ENCODE data around the gene TLL2.

TLL2 gene

DNA sequence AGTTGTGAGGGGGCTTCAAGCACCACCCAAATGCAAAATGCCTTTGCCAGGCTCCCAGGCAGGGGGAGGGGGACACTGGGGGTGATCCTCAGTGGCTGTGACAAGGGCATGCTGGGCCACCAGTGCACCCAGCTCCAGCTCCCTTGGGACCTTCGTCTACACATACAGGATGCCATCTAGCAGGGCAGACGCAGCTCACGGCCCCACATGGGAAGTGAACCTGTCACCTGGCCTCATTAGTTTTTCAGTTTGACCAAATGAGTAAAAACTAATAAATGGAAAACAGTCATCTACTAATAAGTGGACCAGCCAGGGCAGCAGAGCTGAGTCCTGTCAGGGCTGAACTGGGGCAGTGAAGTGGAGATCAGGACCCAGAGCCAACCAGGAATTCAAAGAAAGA, 50.2 kb downstream of the TLL2 start:
- DNase-seq (ENCODE audit: low read depth in 2 of 2), result no peak

GRCh38 chr10:96462606-96463151, 51.0 kb downstream of the TLL2 start:
- no peak for DNase-seq (ENCODE audit: low read depth in 2 of 2)

DNA sequence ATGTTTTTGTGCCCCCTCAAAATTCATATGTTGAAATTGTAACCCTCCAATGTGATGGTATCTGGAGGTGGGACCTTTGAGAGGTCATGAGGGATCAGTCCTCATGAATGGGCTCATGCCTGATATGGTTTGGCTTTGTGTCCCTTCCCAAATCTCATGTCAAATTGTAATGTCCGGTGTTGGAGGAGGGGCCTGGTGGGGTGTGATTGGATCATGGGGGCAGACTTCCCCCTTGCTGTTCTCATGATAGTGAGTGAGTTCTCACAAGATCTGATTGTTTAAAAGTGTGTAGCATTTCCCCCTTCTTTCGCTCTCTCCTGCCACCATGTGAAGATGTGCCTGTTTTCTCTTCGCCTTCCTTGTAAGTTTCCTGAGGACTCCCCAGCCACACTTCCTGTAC, 53.4 kb downstream of the TLL2 start:
- no peak for DNase-seq (ENCODE audit: low read depth in 2 of 2)

DNA sequence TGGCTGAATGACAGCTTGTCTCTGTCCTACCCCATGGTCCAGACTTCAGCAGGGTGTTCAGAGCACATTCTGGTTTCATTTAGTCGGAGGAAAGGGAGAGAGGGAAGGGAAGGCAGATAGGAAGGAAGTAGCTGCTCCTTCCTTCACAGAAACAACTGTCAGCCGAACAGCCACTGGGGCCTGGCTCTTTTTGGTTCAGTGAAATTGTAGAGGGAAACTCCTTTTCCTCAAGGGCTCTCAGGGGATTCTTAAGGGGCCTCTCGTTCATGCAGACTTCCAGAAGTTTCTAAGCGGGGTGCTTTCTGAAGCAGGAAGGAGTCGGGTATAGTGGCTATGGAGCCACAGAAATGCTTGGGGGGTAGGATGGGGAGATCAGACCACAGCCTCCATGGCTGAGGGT, 56.4 kb downstream of the TLL2 start:
- no peak for DNase-seq (ENCODE audit: low read depth in 2 of 2)

DNA sequence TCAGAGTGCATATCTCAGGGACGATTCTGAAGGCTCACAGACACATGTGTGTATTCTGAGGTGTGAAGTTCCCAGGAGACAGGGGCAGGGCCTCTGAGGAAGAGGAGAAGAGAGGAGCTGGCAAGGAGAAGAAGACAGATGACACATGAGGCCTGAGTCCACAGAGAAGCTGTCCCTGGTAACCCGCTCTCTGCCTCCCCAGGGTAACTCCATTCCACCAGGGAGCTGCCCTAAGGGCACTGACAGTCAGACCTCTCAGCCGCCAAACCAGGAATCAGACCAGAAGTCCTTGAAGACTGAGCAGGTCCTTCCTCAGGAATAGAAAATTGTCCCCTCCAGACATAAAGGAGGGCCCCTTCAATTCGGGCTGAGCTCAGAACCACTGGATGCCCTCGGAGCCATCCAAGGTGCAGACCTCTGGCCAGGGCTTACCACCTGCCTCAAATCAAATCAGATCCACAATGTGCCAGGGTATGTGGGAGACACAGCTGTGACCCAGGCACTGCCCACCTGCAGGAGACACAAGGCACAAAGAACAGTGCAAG, 57.4 kb downstream of the TLL2 start:
- no peak for DNase-seq (ENCODE audit: low read depth in 2 of 2)

DNA sequence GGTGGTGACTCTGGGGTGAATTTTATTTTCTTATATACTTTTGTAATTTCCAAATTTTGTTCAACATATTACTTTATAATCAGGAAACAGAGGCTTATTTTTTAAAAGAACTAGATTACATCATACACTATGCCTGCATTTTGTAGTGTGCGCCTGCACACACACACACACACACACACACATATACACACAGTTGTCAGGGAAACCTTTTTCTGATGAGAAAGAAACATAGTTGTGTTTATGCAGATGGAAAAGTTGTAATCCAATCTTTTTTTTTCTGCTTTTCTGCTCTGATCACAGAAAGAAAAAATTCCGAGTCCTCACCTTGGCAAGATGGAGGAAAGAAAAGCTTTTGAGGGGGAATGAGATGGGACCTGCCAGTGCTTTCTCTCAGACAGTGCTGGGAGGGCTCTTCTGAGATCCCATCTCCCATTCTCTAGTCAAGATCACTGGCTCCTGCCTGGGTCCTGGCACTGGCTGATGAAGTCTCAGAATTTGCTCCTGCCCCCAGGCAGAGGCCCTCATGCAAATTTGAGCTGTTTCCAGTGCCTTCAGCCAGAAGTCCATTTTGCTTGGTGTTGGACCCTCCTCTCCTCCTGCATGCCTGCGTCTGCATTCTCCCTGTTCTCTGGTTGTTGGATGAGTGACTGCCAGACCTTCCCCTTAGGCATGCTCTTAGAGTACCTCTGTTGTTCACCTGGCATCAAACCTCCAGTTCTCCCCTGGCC, 59.7 kb downstream of the TLL2 start:
- DNase-seq (ENCODE audit: low read depth in 2 of 2), result no peak

GRCh38 chr10:96452494-96453153, 61.1 kb downstream of the TLL2 start:
- no peak for DNase-seq (ENCODE audit: low read depth in 2 of 2)

GRCh38 chr10:96450529-96451207, 63.1 kb downstream of the TLL2 start:
- no peak for DNase-seq (ENCODE audit: low read depth in 2 of 2)

- DNase-seq (ENCODE audit: low read depth in 2 of 2), result no peak
These were observed 65.2 kb downstream of the TLL2 start for GRCh38 chr10:96448558-96448957.

DNA sequence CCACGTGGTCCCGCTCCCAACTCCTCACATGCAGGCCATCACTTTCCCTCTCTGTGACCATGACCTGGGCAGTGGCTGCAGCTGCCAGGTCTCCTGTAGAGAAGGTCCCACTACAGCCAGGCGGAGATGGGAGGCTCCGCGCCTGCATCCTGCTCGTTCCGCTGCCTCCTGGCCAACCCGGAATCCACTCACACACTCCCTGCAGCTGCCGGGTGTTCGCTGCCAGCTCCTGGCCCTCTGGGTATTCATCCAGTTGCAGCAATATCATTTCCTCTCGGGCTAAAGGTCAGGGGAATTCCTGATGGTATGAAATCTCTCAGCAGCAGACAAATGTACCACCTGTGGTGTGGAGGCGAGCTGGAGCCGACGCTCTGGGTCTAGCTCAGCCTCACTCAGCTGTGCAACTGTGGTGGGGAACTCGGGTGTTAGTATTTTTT, 65.7 kb downstream of the TLL2 start:
- no peak for DNase-seq (ENCODE audit: low read depth in 2 of 2)

DNA sequence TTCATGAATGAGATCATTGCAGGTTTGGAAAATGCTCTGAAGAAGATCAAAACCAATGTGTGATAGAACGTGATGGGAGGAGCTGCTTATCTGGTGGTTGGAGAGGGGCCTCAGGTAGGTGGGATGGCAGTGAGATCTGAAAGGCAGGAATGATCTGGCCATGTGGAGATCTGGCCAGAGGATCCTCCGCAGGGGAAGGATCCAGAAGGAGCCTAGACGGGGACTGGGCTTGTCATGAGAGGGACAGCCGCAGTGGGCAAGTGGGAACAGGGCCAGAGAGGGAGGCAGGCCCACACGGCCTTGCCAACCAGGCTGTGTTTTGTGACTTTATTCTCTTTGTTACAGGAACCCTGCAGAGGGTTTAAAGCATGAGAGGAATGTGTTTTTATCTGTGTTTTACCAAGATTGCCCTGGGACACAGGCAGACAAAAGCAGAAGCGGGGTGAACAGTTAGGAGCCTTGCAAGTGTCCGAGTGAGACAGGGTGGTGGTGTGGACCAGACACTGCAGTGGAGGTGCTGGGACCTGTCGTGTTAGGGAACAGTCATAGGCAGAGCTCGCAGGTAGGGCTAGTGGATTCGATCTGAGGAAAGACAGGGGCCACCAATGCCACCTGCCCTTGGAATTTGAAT, 66.6 kb downstream of the TLL2 start:
- DNase-seq (ENCODE audit: low read depth in 2 of 2), result no peak

- DNase-seq (ENCODE audit: low read depth in 2 of 2), result no peak
These were observed 71.6 kb downstream of the TLL2 start for GRCh38 chr10:96441987-96442643.

DNA sequence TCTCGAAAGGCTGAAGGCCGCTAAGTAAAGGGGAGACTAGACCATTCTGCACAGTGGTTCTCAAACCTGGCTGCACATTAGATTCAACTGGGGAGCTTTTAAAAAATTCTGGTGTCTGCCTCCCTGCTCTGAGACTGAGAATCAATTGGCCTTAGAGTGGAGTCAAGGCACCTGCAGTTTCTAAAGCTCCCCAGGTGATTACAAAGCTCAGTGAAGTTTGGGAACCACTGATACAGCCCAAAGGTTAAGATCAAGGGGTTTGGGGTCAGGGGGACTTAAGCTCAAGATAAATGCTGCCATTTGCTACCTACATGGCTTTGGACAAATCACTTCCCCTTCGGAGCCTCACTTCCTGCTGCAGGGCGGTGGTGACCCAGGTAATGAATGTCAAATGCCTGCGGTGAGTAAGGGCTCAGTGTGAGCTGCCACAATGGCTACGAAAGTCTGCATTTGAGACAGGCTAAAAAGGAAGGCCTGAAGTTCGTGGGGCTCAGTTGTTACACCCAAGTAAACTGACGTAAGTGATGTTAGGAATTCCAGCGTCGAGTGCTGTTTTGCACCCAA, 72.3 kb downstream of the TLL2 start:
- DNase-seq (ENCODE audit: low read depth in 2 of 2), result no peak

DNA sequence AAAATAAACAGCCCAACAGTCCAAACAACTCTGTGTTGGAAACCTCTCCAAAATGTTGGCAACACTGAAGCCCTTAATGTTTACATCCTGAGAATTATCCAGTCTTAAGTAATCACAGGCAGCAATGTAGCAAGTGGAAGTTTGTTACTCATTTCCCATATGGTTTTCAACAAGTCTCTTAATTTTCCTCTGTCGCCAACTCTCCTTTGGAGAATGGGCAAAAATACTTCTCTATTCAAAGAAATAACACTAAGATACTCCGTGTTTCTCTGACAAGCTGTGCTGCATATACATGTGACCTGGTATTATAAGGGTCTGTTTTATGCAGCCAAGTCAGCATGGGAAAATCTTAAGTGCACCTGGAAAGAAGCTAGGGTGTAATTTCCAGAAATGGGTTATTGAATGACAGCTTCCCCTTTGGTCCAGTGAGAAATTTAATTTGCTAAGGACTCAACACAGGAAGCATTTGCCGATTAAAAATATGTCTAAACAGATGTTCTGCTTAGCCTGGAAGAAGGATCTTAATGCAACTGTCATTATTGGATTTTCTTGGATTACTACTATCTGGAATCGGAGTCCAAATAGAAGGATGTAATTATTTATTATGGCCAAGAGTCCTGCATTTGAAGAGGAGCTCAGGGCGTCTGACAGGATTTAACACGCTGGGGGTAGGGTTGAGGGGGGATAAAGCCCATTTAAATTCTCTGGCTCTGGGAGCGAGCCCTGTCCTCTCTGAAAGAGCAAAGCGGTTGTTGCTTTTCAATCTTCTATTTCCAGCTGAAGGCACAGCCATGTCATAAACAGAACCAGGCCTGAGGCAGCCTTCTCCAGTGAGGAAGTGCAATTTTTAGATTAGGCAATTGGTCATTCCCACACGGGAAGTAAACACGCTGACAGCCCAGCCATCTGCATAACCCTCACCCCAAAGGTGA, 73.1 kb downstream of the TLL2 start:
- DNase-seq (ENCODE audit: low read depth in 2 of 2), result no peak

GRCh38 chr10:96439725-96440124, 74.0 kb downstream of the TLL2 start:
- no peak for DNase-seq (ENCODE audit: low read depth in 2 of 2)

- no peak for DNase-seq (ENCODE audit: low read depth in 2 of 2)
These were observed 77.7 kb downstream of the TLL2 start for GRCh38 chr10:96436035-96436434.

- no peak for DNase-seq (ENCODE audit: low read depth in 2 of 2)
These were observed 82.3 kb downstream of the TLL2 start for GRCh38 chr10:96431211-96431970.

GRCh38 chr10:96427291-96427690, 86.4 kb downstream of the TLL2 start:
- DNase-seq (ENCODE audit: low read depth in 2 of 2), result no peak

DNA sequence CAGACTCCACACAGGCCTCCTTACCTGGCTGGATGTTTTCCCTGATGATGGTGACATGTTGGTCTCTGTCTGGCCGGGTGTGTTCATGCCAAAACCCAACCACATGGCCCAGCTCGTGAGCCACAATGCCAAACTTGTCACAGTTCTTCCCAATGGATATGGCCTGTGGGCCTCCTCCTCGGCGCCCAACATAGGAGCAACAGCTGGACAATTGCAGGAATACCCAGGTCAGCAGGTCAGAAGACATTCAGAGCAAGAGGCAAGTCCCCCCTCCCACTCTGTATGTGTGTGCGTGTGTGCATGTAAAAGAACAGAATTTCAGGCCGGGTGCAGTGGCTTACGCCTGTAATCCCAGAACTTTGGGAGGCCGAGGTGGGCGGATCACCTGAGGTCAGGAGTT, 91.2 kb downstream of the TLL2 start:
- DNase-seq (ENCODE audit: low read depth in 2 of 2), result no peak
